Neuronal stem cell (in vitro differentiated cells): Measurements from ENCODE around the gene ZNF223.
A peak's percentile ranks its signal among the peaks of the same experiment; 100 is the strongest.

Experiments
- DNase-seq: peaks from one replicate; pipeline ENCODE4 v3.0.0-alpha.2; 2013; ENCODE audit warnings: low spot score
- H2AFZ ChIP-seq: one replicate; pipeline ENCODE4 v1.6.1; 2013; ENCODE audit warnings: mild to moderate bottlenecking, low read length, inconsistent platforms
- H2AK5ac ChIP-seq: 2 replicates; pipeline ENCODE4 v1.6.1; 2013; ENCODE audit warnings: low read depth, mild to moderate bottlenecking, inconsistent platforms, low read length, moderate library complexity, mixed read lengths
- H2BK120ac ChIP-seq: 2 replicates; pipeline ENCODE4 v1.6.1; 2013; ENCODE audit warnings: low read depth, mild to moderate bottlenecking, inconsistent platforms, low read length, moderate library complexity, mixed read lengths
- H2BK12ac ChIP-seq: one replicate; pipeline ENCODE4 v1.6.1; 2013; ENCODE audit warnings: low read length, inconsistent platforms
- H2BK15ac ChIP-seq: 2 replicates; pipeline ENCODE4 v1.6.1; 2013; ENCODE audit warnings: mild to moderate bottlenecking, low read length, inconsistent platforms, mixed read lengths
- H2BK5ac ChIP-seq: one replicate; pipeline ENCODE4 v1.6.1; 2013; ENCODE audit warnings: inconsistent platforms, mild to moderate bottlenecking, low read length, moderate library complexity
- H3K14ac ChIP-seq: one replicate; pipeline ENCODE4 v1.6.1; 2013; ENCODE audit warnings: low read length, inconsistent platforms
- H3K18ac ChIP-seq: 2 replicates; pipeline ENCODE4 v1.6.1; 2013; ENCODE audit warnings: low read length, inconsistent platforms
- H3K23ac ChIP-seq: 2 replicates; pipeline ENCODE4 v1.6.1; 2013; ENCODE audit warnings: low read depth, mild to moderate bottlenecking, mixed read lengths, low read length, inconsistent platforms; ENCODE audit not compliant: poor library complexity
- H3K27ac ChIP-seq: replicated peaks from 3 replicates; pipeline ENCODE4 v1.5.1; 2013; ENCODE audit warnings: low read length, inconsistent platforms
- H3K27me3 ChIP-seq, 3 experiments: 2 replicates each; pipeline ENCODE4 v1.6.1; 2013; ENCODE audit warnings: low read length in 3 of 3, mild to moderate bottlenecking in 2 of 3, inconsistent platforms in 1 of 3, low read depth in 1 of 3, mixed read lengths in 1 of 3, moderate library complexity in 1 of 3; ENCODE audit not compliant: control insufficient read depth in 3 of 3, insufficient read depth in 3 of 3
- H3K36me3 ChIP-seq, 2 donors: replicated peaks in 1 of 2; 2 replicates each; pipeline ENCODE4 v1.6.1; 2013; ENCODE audit warnings: low read length in 2 of 2; ENCODE audit not compliant: control insufficient read depth in 2 of 2, insufficient read depth in 2 of 2
- H3K4ac ChIP-seq: 2 replicates; pipeline ENCODE4 v1.6.1; 2013; ENCODE audit warnings: inconsistent platforms, mild to moderate bottlenecking, low read length, moderate library complexity
- H3K4me1 ChIP-seq, 2 donors: 1 replicate in 1 of 2; 2 replicates in 1 of 2; pipeline ENCODE4 v1.6.1; 2013; ENCODE audit warnings: low read length in 2 of 2, low read depth in 1 of 2; ENCODE audit not compliant: control insufficient read depth in 2 of 2, insufficient read depth in 1 of 2
- H3K4me2 ChIP-seq: one replicate; pipeline ENCODE4 v1.6.1; 2013; ENCODE audit warnings: mild to moderate bottlenecking, low read length, inconsistent platforms; ENCODE audit not compliant: insufficient read depth, poor library complexity, severe bottlenecking
- H3K4me3 ChIP-seq, 2 donors: 2 replicates each; pipeline ENCODE4 v1.5.1; 2013; ENCODE audit warnings: low read length in 2 of 2, mild to moderate bottlenecking in 2 of 2, inconsistent platforms in 1 of 2, moderate library complexity in 1 of 2
- H3K79me1 ChIP-seq: one replicate; pipeline ENCODE4 v1.6.1; 2013; ENCODE audit warnings: low read depth, mild to moderate bottlenecking, inconsistent platforms, low read length, moderate library complexity
- H3K9ac ChIP-seq: one replicate; pipeline ENCODE4 v1.6.1; 2013; ENCODE audit warnings: mild to moderate bottlenecking, low read depth, low read length, inconsistent platforms; ENCODE audit not compliant: poor library complexity
- H3K9me3 ChIP-seq, 2 donors: replicated peaks in 1 of 2; 2 replicates each; pipeline versions ENCODE3 to v1.6.1; 2013; ENCODE audit warnings: low read length in 2 of 2, mild to moderate bottlenecking in 2 of 2, inconsistent platforms in 1 of 2, low read depth in 1 of 2, mixed read lengths in 1 of 2, moderate library complexity in 1 of 2; ENCODE audit not compliant: control insufficient read depth in 2 of 2, insufficient read depth in 1 of 2
- H4K8ac ChIP-seq: one replicate; pipeline ENCODE4 v1.6.1; 2013; ENCODE audit warnings: low read depth, mild to moderate bottlenecking, inconsistent platforms, low read length, moderate library complexity
- H4K91ac ChIP-seq: one replicate; pipeline ENCODE4 v1.6.1; 2013; ENCODE audit warnings: low read length, low read depth, mild to moderate bottlenecking, inconsistent platforms; ENCODE audit not compliant: poor library complexity
- WGBS, 2 donors: extraction: QIAGEN DNeasy Blood & Tissue Kit; methylation state at CpG; one replicate each; pipeline ENCODE4 v1.1.7; 2013; ENCODE audit warnings: missing lambda C conversion rate in 2 of 2, mixed read lengths in 1 of 2; ENCODE audit not compliant: insufficient read length in 2 of 2, insufficient replicate concordance in 1 of 2; ENCODE audit errors: extremely low coverage in 2 of 2; 5-methylcytosine and 5-hydroxymethylcytosine counted together

The ZNF223 gene

GRCh38 chr19:44092108-44092507 is 40.3 kb downstream of the ZNF223 start:
- Histone ChIP-seq H3K4me3 (no peak overlapping the region), H2BK120ac (no peak overlapping the region)
- WGBS, 2 donors: no CpG with 5 or more reads among the region's 4 CpGs

GRCh38 chr19:44093931-44094765 is 42.3 kb downstream of the ZNF223 start, which contains the start of gene ZNF224:
Gene ZNF224, plus strand, starts transcription at chr19:44094361. Its CDS starts 3,513 bp downstream, at chr19:44097874.
- H3K79me1 ChIP-seq: no peaks in the 10 kb centered on the region
- H2BK5ac ChIP-seq: no peak within 1 kb of the TSS
- H2BK12ac ChIP-seq: no peak within 1 kb of the TSS
- H3K4me3 ChIP-seq: peak within 1 kb of the TSS; percentile 63 to 98
- peaks cover 3 to 30% of the 10 kb centered on the region in 2 donors for H3K36me3 ChIP-seq
- H3K4me2 ChIP-seq: peak within 1 kb of the TSS; percentile 75
- H3K9me3 ChIP-seq: peaks cover 0 to 2% of the 10 kb centered on the region in 2 donors
- no CpG with 5 or more reads among the region's 50 CpGs for WGBS, 2 donors
- no peak within 1 kb of the TSS for H3K4ac ChIP-seq
- H4K8ac ChIP-seq: no peak within 1 kb of the TSS
- peak; percentile 85 for DNase-seq
- no peaks in the 10 kb centered on the region for H3K4me1 ChIP-seq
- no peak within 1 kb of the TSS for H2BK120ac ChIP-seq
- H3K23ac ChIP-seq: peak within 1 kb of the TSS; percentile 58
- H3K27ac ChIP-seq: no peak within 1 kb of the TSS
- H3K14ac ChIP-seq: no peak within 1 kb of the TSS
- peak within 1 kb of the TSS; percentile 89 for H3K9ac ChIP-seq
- peak within 1 kb of the TSS; percentile 76 for H3K18ac ChIP-seq
- H2AK5ac ChIP-seq: no peak within 1 kb of the TSS
- no peaks in the 10 kb centered on the region for H3K27me3 ChIP-seq
- no peak within 1 kb of the TSS for H4K91ac ChIP-seq
- H2AFZ ChIP-seq: peak within 1 kb of the TSS; percentile 91
- H2BK15ac ChIP-seq: no peak within 1 kb of the TSS

More at GRCh38 chr19:44092108-44092507, 40.3 kb downstream of the ZNF223 start:
- no peak overlapping the region for H3K27ac ChIP-seq
- H3K9me3 ChIP-seq: peaks cover 0 to 2% of the 10 kb centered on the region in 2 donors
- no peaks in the 10 kb centered on the region for H3K79me1 ChIP-seq
- H2AK5ac ChIP-seq: no peak overlapping the region
- no peak overlapping the region for H4K8ac ChIP-seq
- no peak overlapping the region for H2BK5ac ChIP-seq
- DNase-seq: no peak
- H3K27me3 ChIP-seq: no peaks in the 10 kb centered on the region
- H3K14ac ChIP-seq: no peak overlapping the region
- H3K18ac ChIP-seq: no peak overlapping the region
- H3K4me1 ChIP-seq: no peaks in the 10 kb centered on the region
- no peak overlapping the region for H2BK15ac ChIP-seq
- no peak overlapping the region for H4K91ac ChIP-seq
- H3K4me2 ChIP-seq: no peak overlapping the region
- peaks cover 2 to 19% of the 10 kb centered on the region in 2 donors for H3K36me3 ChIP-seq
- no peak overlapping the region for H2BK12ac ChIP-seq
- H3K23ac ChIP-seq: no peak overlapping the region
- no peak overlapping the region for H3K4ac ChIP-seq
- H3K9ac ChIP-seq: no peak overlapping the region
- no peak overlapping the region for H2AFZ ChIP-seq

- Histone ChIP-seq H2BK12ac (no peak overlapping the region), H2AK5ac (no peak overlapping the region), H3K18ac (no peak overlapping the region), H3K79me1 (no peaks in the 10 kb centered on the region), H3K9ac (no peak overlapping the region), H2BK5ac (no peak overlapping the region), H3K14ac (no peak overlapping the region), H2BK15ac (no peak overlapping the region), H4K91ac (no peak overlapping the region), H2AFZ (no peak overlapping the region), H2BK120ac (no peak overlapping the region), H3K4me1 (no peaks in the 10 kb centered on the region), H3K9me3 (peaks cover 34 to 61% of the 10 kb centered on the region in 2 donors), H3K4me2 (no peak overlapping the region), H3K36me3 (peaks cover 25 to 71% of the 10 kb centered on the region in 2 donors), H3K23ac (no peak overlapping the region), H3K27me3 (no peaks in the 10 kb centered on the region), H3K4ac (no peak overlapping the region), H3K4me3 (no peak overlapping the region), H3K27ac (no peak overlapping the region), H4K8ac (no peak overlapping the region)
- no CpG with 5 or more reads among the region's 3 CpGs for WGBS, 2 donors
- no peak for DNase-seq
Observed at GRCh38 chr19:44107751-44108150, 55.9 kb downstream of the ZNF223 start.

GRCh38 chr19:44109458-44109857 is 57.6 kb downstream of the ZNF223 start:
- Histone ChIP-seq H4K91ac (no peak overlapping the region), H2BK5ac (no peak overlapping the region), H3K14ac (no peak overlapping the region), H2BK15ac (no peak overlapping the region), H3K4ac (no peak overlapping the region), H3K27me3 (no peaks in the 10 kb centered on the region), H3K4me1 (no peaks in the 10 kb centered on the region), H3K36me3 (peaks cover 25 to 54% of the 10 kb centered on the region in 2 donors), H2BK120ac (no peak overlapping the region), H3K4me2 (no peak overlapping the region), H2BK12ac (no peak overlapping the region), H3K18ac (no peak overlapping the region), H3K9me3 (peaks cover 33 to 54% of the 10 kb centered on the region in 2 donors), H3K9ac (no peak overlapping the region), H3K27ac (no peak overlapping the region), H2AK5ac (no peak overlapping the region), H3K79me1 (no peaks in the 10 kb centered on the region), H3K23ac (no peak overlapping the region), H3K4me3 (no peak overlapping the region), H2AFZ (no peak overlapping the region), H4K8ac (no peak overlapping the region)
- DNase-seq: no peak
